ENCODE data around the gene DDT. TPM values are rescaled to one million over a fixed set of nuclear protein-coding genes. Genes with fewer than 3 reads are reported as not detected.

Gene DDT
- total and polyA plus RNA-seq, 2 experiments from 2014 or later: 96.1 to 164 TPM

DNA sequence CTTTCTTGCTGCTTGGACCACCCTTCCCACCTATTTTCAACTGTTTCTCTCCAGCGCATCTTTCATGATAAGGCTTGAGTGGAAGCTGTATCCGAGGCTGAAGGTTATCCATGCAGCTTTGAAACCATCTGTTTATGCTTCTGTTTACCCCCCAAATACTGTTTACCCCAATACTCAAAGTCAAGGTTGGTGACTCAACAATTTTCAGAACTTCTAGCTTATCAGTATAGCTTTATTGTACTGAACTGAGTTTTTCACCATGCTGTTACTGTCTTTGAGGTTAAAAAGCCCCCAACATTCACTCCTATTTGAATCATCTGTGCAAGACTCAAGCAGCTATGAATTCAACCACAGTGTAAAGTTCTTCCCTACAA lies 35.8 kb upstream of the DDT start:
- H4K20me1 ChIP-seq (ENCODE audit: insufficient read depth): no peaks in the 10 kb centered on the region
- H3K79me2 ChIP-seq (ENCODE audit: insufficient read depth): peaks cover 37% of the 10 kb centered on the region
- no peak overlapping the region for H3K27ac ChIP-seq
- H3K27me3 ChIP-seq (replicated peaks; ENCODE audit: insufficient read depth): no peaks in the 10 kb centered on the region
- DNase-seq: no peak
- H3K36me3 ChIP-seq (ENCODE audit: low read depth): no peaks in the 10 kb centered on the region
- H3K9me2 ChIP-seq (ENCODE audit: insufficient read depth): no peaks in the 10 kb centered on the region
- H3K4me2 ChIP-seq (ENCODE audit: unreplicated experiment): no peak overlapping the region
- no peaks in the 10 kb centered on the region for H3K9me3 ChIP-seq (ENCODE audit: low read depth)
- no peak overlapping the region for H3K4me3 ChIP-seq
- 91 to 98% methylated on average over 2 of the region's 2 CpGs for WGBS, 2 experiments (ENCODE audit: low coverage in 1 of 2, low lambda C conversion rate in 2 of 2, missing lambda C conversion rate in 2 of 2)
- no peaks in the 10 kb centered on the region for H3F3A ChIP-seq (ENCODE audit: insufficient read depth)
- H3K9ac ChIP-seq: no peak overlapping the region
- 0 out of 2 replicates have a peak, but pooled peaks cover 9% of the 10 kb centered on the region for H3K4me1 ChIP-seq (ENCODE audit: insufficient read depth)
- no peak overlapping the region for H2AFZ ChIP-seq
- in situ Hi-C loops (cut with MboI): no loop called here
- TF ChIP-seq EZH2 (IDR thresholded peaks at IDR 0.05; ENCODE audit: insufficient read depth, poor library complexity, severe bottlenecking) (no peak), EZH2phosphoT487 (IDR thresholded peaks at IDR 0.05; ENCODE audit: insufficient read depth, low read depth) (no peak)

DNA sequence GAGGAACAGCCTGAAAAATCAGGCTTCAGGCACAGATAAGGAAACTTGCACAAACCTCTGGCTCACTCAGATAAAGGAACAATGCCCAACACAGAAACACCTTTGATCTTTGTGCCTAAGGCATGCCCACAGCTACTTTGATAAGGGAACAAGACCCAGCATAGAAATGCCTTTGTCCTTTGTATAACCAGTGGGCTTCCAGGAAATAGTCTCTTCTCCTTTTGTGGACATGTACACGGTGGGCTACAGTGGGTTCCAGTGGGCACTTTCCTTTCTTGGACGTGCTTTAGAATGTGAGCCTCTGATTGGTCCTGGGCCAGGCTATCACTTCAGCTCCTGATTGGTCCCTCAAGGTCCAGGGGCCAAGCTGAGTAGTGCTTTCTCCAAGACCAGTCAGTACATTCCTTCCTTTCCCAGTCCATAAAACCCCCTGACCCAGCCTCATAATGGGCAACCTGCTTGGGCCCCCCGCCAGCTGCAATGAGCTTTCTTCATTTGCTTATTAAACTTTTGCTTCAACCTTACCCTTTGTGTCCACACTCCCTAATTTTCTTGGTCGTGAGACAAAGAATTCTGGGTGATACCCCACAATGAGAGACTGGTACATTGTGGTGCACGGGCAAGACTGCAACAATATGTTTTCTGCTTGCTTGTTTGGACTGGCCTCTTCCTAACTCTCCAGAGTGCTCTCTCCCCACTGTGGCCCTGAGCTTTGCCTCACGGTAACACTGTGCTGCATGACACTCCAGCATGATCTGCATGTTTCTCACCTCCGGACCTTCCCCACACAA lies 35.2 kb upstream of the DDT start:
- 59 to 63% methylated on average over 7 of the region's 7 CpGs for WGBS, 2 experiments (ENCODE audit: low coverage in 1 of 2, low lambda C conversion rate in 2 of 2, missing lambda C conversion rate in 2 of 2)
- Histone ChIP-seq H3K27me3 (replicated peaks; ENCODE audit: insufficient read depth) (no peaks in the 10 kb centered on the region), H3K4me3 (no peak overlapping the region), H2AFZ (no peak overlapping the region), H3K9ac (no peak overlapping the region), H3K36me3 (ENCODE audit: low read depth) (no peaks in the 10 kb centered on the region), H3K9me3 (ENCODE audit: low read depth) (no peaks in the 10 kb centered on the region), H3K4me1 (ENCODE audit: insufficient read depth) (0 out of 2 replicates have a peak, but pooled peaks cover 9% of the 10 kb centered on the region), H3K79me2 (ENCODE audit: insufficient read depth) (peaks cover 32% of the 10 kb centered on the region), H4K20me1 (ENCODE audit: insufficient read depth) (no peaks in the 10 kb centered on the region), H3K9me2 (ENCODE audit: insufficient read depth) (no peaks in the 10 kb centered on the region), H3K27ac (no peak overlapping the region), H3K4me2 (ENCODE audit: unreplicated experiment) (no peak overlapping the region), H3F3A (ENCODE audit: insufficient read depth) (no peaks in the 10 kb centered on the region)
- TF ChIP-seq EZH2 (IDR thresholded peaks at IDR 0.05; ENCODE audit: insufficient read depth, poor library complexity, severe bottlenecking): no peak
- TF ChIP-seq EZH2phosphoT487 (IDR thresholded peaks at IDR 0.05; ENCODE audit: insufficient read depth, low read depth): no peak
- in situ Hi-C loops (cut with MboI): no loop called here
- DNase-seq: no peak

DNA sequence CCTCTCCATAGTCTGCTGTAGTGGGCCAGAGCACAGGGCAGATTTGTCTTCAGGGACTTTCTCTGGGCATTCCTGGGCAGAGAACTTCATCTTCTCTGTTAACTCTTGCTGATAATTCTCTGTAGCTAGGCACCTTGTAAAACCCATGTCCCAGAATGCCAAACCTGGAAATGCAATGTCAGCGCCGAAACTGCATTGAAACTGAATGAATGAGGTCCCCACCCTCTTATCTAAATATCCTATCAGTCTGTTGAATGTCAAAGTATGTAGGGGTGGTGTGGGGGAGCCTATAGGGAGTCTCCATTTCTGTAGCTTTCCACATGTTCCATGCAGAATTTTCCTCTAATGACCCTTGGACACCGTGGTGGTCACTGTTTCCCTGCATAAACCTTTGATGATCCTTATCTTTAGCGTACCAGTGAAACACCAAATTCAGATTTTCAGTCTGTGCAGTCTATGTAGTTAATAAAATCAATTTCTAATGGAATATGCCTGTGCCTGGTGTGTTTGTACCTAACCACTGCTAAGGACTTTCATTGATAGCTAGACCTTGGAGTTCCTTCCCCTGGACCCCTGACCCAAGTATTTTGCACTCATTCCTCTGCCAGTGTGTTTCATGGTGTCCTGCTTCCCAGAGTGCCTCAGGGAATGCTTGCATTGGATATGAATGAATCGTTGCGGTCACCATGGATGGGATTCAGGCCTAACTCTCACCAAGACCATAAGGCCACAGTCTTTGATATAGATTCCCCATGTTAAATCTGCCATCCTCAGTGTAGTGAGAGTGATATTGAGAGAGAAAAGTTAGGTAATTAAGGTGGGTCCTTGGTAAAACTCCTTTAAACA lies 34.4 kb upstream of the DDT start:
- Histone ChIP-seq H4K20me1 (ENCODE audit: insufficient read depth) (no peaks in the 10 kb centered on the region), H3K79me2 (ENCODE audit: insufficient read depth) (peaks cover 23% of the 10 kb centered on the region), H3K9ac (no peak overlapping the region), H3K27me3 (replicated peaks; ENCODE audit: insufficient read depth) (no peaks in the 10 kb centered on the region), H3K9me3 (ENCODE audit: low read depth) (no peaks in the 10 kb centered on the region), H3K4me2 (ENCODE audit: unreplicated experiment) (no peak overlapping the region), H3K4me1 (ENCODE audit: insufficient read depth) (0 out of 2 replicates have a peak, but pooled peaks cover 9% of the 10 kb centered on the region), H3F3A (ENCODE audit: insufficient read depth) (no peaks in the 10 kb centered on the region), H2AFZ (no peak overlapping the region), H3K27ac (no peak overlapping the region), H3K36me3 (ENCODE audit: low read depth) (no peaks in the 10 kb centered on the region), H3K9me2 (ENCODE audit: insufficient read depth) (no peaks in the 10 kb centered on the region), H3K4me3 (no peak overlapping the region)
- 71 to 78% methylated on average over 6 of the region's 6 CpGs for WGBS, 2 experiments (ENCODE audit: low coverage in 1 of 2, low lambda C conversion rate in 2 of 2, missing lambda C conversion rate in 2 of 2)
- in situ Hi-C loops (cut with MboI): no loop called here
- DNase-seq: no peak
- no peak for TF ChIP-seq EZH2phosphoT487 (IDR thresholded peaks at IDR 0.05; ENCODE audit: insufficient read depth, low read depth)
- TF ChIP-seq EZH2 (IDR thresholded peaks at IDR 0.05; ENCODE audit: insufficient read depth, poor library complexity, severe bottlenecking): no peak

DNA sequence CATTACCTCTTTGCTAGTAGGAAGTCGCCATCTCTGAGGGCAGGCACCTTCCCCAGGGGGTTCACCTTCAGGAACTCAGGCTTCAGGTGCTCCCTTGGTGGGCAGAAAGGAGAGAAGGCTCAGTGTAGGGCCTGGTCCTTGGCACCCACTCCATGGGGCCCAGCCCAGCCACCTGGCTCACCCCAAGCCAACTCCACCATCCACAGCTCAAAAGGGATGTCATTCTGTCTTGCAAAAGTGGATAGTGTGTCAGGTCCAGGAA lies 33.7 kb upstream of the DDT start:
- TF ChIP-seq EZH2phosphoT487 (IDR thresholded peaks at IDR 0.05; ENCODE audit: insufficient read depth, low read depth) (no peak), EZH2 (IDR thresholded peaks at IDR 0.05; ENCODE audit: insufficient read depth, poor library complexity, severe bottlenecking) (no peak)
- Histone ChIP-seq H3K4me3 (no peak overlapping the region), H3K4me1 (ENCODE audit: insufficient read depth) (0 out of 2 replicates have a peak, but pooled peaks cover 9% of the 10 kb centered on the region), H3K36me3 (ENCODE audit: low read depth) (no peaks in the 10 kb centered on the region), H3F3A (ENCODE audit: insufficient read depth) (no peaks in the 10 kb centered on the region), H3K9me3 (ENCODE audit: low read depth) (no peaks in the 10 kb centered on the region), H3K27me3 (replicated peaks; ENCODE audit: insufficient read depth) (no peaks in the 10 kb centered on the region), H2AFZ (no peak overlapping the region), H3K79me2 (ENCODE audit: insufficient read depth) (peaks cover 17% of the 10 kb centered on the region), H4K20me1 (ENCODE audit: insufficient read depth) (no peaks in the 10 kb centered on the region), H3K4me2 (ENCODE audit: unreplicated experiment) (no peak overlapping the region), H3K27ac (no peak overlapping the region), H3K9me2 (ENCODE audit: insufficient read depth) (no peaks in the 10 kb centered on the region), H3K9ac (no peak overlapping the region)
- DNase-seq: no peak
- in situ Hi-C loops (cut with MboI): no loop called here
- WGBS, 2 experiments (ENCODE audit: low coverage in 1 of 2, low lambda C conversion rate in 2 of 2, missing lambda C conversion rate in 2 of 2): 60 to 62% methylated on average over 1 of the region's 1 CpG

Data from GM23248 (cell line).